ENCODE results near the gene ANKS1B.

- TF ChIP-seq, protein P1, sequence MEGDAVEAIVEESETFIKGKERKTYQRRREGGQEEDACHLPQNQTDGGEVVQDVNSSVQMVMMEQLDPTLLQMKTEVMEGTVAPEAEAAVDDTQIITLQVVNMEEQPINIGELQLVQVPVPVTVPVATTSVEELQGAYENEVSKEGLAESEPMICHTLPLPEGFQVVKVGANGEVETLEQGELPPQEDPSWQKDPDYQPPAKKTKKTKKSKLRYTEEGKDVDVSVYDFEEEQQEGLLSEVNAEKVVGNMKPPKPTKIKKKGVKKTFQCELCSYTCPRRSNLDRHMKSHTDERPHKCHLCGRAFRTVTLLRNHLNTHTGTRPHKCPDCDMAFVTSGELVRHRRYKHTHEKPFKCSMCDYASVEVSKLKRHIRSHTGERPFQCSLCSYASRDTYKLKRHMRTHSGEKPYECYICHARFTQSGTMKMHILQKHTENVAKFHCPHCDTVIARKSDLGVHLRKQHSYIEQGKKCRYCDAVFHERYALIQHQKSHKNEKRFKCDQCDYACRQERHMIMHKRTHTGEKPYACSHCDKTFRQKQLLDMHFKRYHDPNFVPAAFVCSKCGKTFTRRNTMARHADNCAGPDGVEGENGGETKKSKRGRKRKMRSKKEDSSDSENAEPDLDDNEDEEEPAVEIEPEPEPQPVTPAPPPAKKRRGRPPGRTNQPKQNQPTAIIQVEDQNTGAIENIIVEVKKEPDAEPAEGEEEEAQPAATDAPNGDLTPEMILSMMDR (IDR thresholded peaks at IDR 0.05) = no peak
- TF ChIP-seq POLR2A (IDR thresholded peaks at IDR 0.05) = no peak
These were observed 232.0 kb downstream of the ANKS1B start for GRCh38 chr12:99752740-99753139.
